Amniotic epithelial cell (primary cell): ENCODE measurements around the gene XRCC6.
"Not testable (repeated sequence)": the region's sequence is repeated elsewhere in the genome, so short reads cannot be mapped to it uniquely, and the experiment has no call there.

Experiments
- DNase-seq: peaks from one replicate; pipeline ENCODE4 v3.0.0-alpha.2; 2010; ENCODE audit warnings: low read depth

Gene XRCC6

GRCh38 chr22:41598891-41599635 lies 22.0 kb upstream of the XRCC6 start:
- DNase-seq = no peak

DNA sequence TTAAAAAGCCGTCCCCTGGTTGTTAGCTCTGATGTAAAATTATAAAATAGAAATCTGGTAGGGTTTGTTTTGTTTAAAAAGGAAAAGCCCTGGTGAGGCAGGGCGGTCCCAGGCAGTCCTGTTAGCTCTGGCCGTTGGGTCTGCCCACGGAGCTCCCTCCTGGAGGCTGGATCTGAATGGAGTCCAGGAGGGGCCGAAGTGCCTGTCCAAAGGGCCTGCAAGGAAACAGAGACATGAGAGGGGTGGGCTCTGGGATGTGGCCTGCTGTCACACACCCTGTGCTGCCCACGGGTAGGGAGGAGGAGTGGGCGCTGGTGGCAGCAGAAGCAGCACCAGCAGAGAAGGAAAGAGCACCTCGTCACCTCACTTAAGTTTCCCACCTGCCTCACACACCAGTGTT lies 20.1 kb upstream of the XRCC6 start:
- no peak for DNase-seq

DNA sequence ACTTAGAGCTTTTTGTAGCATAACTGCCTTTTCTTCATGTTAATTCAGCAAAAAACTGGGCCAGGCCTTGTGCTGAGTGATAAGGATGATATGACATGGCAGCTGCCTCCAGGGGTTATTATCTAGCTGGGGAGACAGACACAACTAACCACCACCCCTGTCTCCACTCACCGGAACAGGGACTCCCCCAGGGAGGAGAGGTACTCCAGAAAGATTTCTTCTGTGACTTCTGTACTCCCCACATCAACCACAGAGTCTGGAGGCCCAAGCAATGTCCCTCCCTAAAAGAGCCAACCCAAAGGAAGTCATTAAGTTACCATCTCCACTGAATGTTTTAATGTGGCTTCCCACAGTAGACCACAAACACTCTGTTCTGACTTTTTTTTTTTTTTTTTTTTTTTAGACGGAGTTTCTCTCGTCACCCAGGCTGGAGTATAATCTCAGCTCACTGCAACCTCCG lies 17.2 kb upstream of the XRCC6 start:
- peak; percentile 9 for DNase-seq

GRCh38 chr22:41608386-41608785 lies 12.7 kb upstream of the XRCC6 start:
- DNase-seq = no peak

- no peak for DNase-seq
These were observed 8.3 kb upstream of the XRCC6 start for GRCh38 chr22:41612603-41613306.

GRCh38 chr22:41613456-41613855 lies 7.6 kb upstream of the XRCC6 start:
- no peak for DNase-seq

DNA sequence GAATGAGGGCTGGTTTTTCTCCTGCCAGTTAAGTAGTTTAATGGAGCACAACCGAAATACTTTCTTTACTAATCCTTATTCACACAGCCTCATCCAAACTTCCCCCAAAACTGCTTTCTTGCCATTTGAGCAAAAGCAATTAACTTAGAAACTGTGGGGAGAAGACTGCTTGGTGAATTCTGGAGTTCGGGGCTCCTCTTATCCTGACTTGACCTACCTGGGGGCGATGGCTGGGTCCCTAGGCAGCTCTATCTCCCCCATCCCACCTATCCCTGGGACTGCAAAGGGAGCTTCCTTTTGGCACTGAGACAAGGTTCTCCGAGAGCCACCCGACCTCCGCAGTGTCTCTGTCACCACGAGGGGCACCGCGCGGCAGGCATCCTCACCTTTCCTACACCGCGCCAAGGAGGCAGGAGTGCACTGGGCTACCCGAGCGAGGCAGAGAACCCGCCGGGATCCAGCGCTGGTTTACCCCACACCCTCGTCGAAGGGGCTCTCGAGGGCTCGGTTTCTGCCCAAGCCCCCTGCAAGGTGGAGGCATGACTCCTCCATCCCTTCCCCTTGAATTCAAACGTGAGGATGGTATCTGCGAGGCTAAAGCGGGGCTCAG lies 1.0 kb upstream of the XRCC6 start:
- no peak for DNase-seq

DNA sequence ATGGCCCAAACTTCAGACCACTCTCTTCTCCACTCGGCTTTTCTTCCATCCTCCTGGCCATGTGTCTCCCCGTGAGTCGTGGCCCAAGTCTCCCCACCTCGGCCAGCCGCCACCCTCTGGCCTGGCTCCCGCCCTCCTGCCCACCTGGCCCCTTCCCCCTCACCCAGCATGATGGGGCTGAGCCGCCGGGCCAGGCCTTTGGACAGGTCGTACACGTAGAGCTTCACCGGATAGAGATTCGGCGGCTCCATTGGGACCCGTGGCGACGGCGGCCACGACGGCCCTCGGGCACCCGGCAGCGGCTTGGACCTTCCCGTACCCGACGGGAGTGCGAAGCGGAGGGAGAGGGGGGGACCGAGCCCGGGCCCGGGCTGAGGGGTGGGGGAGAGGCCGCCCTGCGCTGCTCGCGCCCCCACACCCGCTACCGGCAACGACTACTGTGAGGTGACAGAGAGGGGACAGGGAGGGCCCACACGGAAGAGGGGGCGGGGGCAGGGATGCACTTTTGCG lies 451 bp upstream of the XRCC6 start, which contains the start of gene DESI1:
TSS of gene DESI1 (minus strand) at position 455 of the 510 bp plus-strand sequence. CDS start at position 251, 204 bp downstream.
- no peak for DNase-seq

GRCh38 chr22:41621911-41622179 lies 750 bp downstream of the XRCC6 start:
- no peak for DNase-seq

- DNase-seq = no peak
These were observed 4.5 kb downstream of the XRCC6 start for GRCh38 chr22:41625577-41625976.

DNA sequence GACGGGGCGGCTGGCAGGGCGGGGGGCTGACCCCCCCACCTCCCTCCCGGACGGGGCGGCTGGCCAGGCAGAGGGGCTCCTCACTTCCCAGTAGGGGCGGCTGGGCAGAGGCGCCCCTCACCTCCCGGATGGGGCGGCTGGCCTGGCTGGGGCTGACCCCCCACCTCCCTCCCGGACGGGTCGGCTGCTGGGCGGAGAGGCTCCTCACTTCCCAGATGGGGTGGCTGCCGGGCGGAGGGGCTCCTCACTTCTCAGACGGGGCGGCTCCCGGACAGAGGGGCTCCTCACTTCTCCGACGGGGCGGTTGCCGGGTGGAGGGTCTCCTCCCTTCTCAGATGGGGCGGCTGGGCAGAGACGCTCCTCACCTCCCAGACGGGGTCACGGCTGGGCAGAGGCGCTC lies 10.0 kb downstream of the XRCC6 start:
- not testable (repeated sequence) for DNase-seq

GRCh38 chr22:41631615-41632014 lies 10.5 kb downstream of the XRCC6 start:
- DNase-seq = not testable (repeated sequence)

DNA sequence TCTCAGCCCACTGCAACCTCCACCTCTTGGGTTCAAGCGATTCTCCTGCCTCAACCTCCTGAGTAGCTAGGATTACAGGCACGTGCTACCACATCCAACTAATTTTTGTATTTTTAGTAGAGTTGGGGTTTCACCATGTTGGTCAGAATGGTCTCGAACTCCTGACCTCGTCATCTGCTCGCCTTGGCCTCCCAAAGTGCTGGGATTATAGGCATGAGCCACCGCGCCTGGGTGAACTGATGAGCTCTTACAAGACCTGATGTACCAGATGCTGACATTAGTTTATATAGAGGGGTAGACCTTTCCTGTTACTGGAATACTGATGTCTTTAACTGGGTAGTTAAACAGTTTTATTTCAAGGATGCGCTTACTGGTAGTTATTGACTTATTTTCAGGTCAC lies 13.5 kb downstream of the XRCC6 start:
- DNase-seq = not testable (repeated sequence)

GRCh38 chr22:41636467-41636866 lies 15.4 kb downstream of the XRCC6 start:
- no peak for DNase-seq

- not testable (repeated sequence) for DNase-seq
These were observed 16.5 kb downstream of the XRCC6 start for GRCh38 chr22:41637623-41638022.

DNA sequence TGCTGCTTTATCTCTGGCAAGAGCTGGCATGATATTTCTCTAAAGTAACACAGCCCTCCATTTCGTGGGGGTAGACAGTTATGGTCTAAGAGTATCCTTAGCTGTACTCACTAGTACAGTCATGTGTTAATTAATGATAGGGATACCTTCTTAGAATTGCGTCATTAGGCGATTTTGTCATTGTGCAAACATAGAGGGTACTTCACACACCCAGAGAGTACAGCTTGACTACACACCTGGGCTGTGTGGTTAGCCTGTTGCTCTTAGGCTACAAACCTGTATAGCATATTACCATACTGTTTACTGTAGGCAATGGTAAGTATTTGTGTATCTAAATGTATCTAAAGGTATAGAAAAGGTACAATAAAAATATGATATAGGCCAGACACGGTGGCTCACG lies 17.0 kb downstream of the XRCC6 start:
- no peak for DNase-seq

- no peak for DNase-seq
These were observed 17.7 kb downstream of the XRCC6 start for GRCh38 chr22:41638748-41639147.

GRCh38 chr22:41641854-41642253 lies 20.8 kb downstream of the XRCC6 start:
- no peak for DNase-seq

DNA sequence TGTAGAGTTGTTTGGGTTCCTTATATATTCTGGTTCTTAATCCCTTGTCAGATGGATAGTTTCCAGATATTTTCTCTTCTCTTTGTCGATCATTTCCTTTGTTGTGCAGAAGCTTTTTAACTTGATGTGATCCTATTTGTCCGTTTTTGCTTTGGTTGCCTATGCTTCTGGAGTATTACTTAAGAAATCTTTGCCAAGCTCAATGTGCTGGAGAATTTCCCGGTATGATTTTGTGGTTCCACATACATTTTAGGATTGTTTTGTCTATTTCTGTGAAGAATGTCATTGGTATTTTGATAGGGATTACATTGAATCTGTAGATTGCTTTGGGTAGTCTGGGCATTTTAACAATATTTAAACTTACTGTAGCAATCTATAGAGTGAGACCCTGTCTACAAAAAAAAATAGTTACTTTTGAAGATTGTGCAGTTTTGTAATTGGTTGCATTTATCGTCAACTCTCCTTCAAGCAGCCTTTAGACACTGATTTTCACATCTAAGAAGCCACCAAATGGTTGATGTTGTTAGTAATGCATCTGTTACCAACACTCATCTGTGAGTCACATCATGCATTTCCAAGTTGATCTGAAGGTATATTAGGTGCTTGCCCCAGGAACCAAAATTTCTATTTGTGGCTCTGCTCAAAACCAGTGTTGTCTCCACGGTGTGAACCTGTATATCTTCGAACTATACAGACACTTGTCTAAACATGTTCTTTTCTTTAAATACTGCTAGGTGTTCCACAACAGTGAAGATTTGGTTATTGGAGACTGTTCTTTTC lies 21.4 kb downstream of the XRCC6 start:
- no peak for DNase-seq

- no peak for DNase-seq
These were observed 26.7 kb downstream of the XRCC6 start for GRCh38 chr22:41647771-41648170.

DNA sequence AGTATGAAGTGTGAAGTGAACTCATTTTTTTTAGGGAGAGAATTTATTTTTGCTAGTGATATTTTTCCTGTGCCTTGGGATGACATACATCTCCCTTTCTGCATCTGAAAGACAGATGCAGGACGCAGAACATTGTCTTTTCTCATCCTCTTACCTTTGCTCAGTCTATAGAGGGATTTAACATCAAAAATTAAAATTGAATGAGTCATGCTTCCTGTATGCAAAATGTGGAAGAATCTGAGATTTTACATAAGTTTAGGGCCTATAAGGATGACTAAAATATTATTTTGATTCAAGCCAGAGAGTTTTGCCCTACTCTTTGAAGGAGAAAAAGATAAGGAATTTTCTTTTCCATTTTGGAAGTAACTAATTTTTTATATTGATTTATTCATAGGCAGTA lies 27.3 kb downstream of the XRCC6 start:
- no peak for DNase-seq

- no peak for DNase-seq
These were observed 29.1 kb downstream of the XRCC6 start for GRCh38 chr22:41650229-41650628.
